Subcutaneous adipose tissue (tissue), 4 donors: ENCODE data around the gene GTF3C4. TPM values are rescaled to one million over a fixed set of nuclear protein-coding genes. Genes with fewer than 3 reads are reported as not detected.

Experiments
- total RNA-seq, 4 donors: library from RNA; depleted of rRNA; stranded (reverse); fragments of >200 nt; gene quantifications; one replicate each; pipeline ENCODE4 v1.1.0, GENCODE V29; 2016
- TF ChIP-seq, protein P1 (sequence below): fragments of 450-650 bp; IDR thresholded peaks from one replicate; pipeline ENCODE4 v1.5.1; 2016; ENCODE audit warnings: low read depth, mild to moderate bottlenecking, control low read depth, antibody characterized with exemption, moderate library complexity

The GTF3C4 gene
- total RNA-seq, 4 donors from 2014 or later = 9.5 to 11.4 (median 9.6) TPM

DNA sequence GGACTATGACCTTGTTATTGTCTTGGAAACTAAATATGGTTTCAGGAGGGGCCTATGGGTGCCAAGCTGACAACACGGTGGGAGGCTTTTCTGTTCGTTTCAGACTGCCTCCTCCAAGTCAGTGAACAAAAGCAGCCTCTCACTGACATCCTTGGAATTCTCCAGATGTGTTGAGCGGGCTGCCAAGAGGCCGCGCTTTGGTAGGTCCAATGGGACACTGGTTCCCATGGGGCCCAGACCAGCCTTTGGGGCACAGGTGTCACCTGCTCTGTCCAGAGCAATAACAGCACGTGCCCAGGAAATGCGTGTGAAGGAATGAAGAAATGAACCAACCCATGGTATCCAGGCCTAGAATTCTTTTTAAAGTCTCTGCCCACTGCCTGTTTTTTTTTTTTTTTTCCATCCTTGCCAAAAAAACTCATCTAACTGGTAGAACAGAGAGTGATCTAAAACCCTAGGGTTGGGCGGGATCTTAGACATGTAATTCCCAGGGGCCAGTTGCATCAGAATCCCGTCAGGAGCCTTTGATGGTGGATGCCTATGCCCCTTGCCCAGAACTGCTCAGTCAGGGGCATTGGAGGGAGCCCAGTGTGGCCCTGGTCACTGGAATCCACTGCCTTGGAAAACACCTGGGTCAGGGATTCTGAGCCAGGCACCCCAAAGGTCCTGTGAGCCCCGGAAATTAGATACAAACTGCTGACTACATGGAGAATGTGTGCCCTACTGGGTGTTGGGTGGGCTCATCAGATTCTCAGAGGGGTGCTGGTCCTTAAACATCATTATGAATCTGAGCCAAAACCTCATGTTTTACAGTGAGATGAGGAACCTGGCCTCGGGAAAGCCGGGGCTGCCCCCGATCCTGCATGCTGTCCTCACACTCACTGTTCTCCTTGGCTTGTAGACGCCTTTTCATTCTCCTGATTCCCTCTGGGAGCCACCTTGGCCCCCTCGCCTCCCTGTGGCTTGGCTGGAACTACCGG lies 60.1 kb downstream of the GTF3C4 start:
- TF ChIP-seq, protein P1, sequence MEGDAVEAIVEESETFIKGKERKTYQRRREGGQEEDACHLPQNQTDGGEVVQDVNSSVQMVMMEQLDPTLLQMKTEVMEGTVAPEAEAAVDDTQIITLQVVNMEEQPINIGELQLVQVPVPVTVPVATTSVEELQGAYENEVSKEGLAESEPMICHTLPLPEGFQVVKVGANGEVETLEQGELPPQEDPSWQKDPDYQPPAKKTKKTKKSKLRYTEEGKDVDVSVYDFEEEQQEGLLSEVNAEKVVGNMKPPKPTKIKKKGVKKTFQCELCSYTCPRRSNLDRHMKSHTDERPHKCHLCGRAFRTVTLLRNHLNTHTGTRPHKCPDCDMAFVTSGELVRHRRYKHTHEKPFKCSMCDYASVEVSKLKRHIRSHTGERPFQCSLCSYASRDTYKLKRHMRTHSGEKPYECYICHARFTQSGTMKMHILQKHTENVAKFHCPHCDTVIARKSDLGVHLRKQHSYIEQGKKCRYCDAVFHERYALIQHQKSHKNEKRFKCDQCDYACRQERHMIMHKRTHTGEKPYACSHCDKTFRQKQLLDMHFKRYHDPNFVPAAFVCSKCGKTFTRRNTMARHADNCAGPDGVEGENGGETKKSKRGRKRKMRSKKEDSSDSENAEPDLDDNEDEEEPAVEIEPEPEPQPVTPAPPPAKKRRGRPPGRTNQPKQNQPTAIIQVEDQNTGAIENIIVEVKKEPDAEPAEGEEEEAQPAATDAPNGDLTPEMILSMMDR = no peak

DNA sequence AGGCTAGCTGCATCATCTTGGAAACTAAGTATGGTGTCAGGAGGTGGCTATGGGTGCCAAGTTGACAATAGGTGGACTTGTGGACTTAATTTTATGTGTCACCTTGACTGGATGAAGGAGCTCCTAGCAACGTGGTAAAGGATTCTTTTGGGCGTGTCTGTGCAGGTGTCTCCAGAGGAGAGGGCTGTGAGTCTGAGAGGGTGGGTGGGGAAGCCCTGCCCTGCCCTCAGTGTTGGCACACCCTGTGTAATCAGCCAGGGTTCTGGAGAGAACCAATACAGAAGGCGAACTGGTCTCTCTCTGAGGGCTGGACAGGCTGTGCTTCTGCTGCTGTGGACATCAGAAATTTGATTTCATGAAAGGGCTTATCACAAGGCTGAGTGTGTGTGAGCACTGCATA lies 61.0 kb downstream of the GTF3C4 start:
- TF ChIP-seq, protein P1 = no peak

DNA sequence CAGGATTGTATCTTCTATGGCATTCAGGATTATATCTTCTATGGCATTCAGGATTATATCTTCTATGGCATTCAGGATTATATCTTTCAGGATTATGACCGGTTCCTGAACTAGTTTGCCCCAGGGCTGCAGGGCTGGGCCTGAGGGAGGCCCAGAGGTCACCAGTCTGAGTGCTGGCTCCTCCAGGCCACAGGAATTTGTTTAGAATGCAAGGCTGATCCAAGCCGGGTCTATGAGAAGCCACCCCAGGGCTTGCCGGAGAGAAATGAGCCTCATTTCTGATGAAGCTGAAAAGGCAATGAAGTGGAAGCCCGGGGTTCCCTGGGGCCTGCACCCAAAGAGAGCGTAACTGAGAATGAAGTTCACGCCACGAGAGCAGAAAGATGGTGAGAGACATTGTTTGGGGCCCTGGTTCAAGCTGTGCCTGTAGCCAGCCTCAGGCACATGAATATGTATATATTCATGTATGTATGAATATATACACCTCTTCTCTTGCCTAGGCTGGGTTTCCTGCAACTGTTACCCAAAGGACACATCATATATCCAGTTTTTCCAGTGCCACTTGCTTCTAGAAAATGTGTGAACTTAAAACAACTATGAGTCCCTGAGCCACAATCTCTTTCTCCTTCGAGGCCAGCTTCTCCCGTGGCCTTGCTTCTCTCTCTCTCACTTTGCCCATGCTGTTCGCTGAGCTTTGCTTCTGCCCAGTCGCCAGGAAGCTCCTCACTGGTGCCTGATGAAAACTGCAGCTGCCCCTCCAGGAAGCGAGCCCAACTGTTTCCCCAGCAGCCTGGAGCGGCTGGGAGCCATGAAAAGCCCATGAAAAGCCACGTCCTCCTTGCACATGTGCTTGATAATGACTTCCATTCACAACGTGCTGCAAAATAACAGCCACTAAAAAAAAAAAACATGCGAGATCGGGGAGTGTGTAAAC lies 62.3 kb downstream of the GTF3C4 start:
- TF ChIP-seq, protein P1 = no peak

DNA sequence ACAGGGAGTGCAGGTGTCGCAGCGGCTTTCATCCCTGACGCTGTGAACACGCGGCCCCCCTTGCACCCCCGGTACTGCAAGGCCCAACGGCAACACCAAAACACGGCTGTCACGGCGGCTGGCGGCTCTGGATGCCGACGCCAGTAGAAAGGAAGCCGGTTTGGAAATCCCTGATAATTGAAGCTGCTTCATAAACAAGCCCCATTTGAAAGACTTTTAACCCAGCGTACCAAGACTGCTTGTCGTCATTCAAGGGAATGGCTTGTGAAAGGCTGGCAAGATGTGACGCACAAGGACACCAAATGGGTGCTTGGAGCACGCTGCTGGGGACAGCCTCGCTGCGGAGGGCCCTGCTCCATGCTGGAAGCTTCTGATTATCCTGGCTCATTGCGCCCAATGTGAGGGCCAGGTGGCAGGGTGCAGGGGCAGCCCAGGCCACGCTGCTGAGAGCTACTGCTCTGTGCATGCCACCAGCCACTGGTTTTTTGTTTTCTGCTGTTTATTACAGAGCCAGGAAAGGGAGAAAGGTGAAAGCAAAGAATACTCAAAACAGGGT lies 63.1 kb downstream of the GTF3C4 start:
- TF ChIP-seq, protein P1 = no peak

DNA sequence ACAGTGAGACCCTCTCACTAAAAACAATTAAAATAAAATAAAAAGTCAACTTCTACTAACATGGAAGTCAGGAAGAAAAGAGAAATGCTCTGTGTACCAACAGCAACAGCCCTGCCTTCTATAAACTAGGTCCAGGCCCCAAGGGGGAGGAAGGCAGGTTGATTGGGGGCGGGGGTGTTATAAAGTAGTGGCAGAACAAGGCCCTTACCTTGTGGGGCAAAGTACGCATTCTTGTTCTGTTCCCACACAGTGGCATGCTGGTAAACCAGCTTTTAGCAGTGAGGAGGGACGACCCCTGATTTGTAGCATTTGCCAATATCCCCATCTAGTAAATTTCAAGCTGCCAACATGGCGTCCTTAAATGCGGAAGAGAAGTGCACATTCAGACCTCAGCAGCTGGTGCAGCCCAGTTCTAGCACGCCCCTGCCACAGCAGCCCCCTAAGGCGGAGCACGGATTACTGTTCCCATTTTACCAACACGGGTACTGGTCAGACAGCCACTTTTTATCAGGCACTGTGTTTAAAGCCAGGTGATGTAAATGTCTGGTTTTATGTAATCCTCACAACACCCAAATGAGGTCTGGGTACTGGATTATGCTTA lies 69.5 kb downstream of the GTF3C4 start:
- TF ChIP-seq, protein P1 = no peak

DNA sequence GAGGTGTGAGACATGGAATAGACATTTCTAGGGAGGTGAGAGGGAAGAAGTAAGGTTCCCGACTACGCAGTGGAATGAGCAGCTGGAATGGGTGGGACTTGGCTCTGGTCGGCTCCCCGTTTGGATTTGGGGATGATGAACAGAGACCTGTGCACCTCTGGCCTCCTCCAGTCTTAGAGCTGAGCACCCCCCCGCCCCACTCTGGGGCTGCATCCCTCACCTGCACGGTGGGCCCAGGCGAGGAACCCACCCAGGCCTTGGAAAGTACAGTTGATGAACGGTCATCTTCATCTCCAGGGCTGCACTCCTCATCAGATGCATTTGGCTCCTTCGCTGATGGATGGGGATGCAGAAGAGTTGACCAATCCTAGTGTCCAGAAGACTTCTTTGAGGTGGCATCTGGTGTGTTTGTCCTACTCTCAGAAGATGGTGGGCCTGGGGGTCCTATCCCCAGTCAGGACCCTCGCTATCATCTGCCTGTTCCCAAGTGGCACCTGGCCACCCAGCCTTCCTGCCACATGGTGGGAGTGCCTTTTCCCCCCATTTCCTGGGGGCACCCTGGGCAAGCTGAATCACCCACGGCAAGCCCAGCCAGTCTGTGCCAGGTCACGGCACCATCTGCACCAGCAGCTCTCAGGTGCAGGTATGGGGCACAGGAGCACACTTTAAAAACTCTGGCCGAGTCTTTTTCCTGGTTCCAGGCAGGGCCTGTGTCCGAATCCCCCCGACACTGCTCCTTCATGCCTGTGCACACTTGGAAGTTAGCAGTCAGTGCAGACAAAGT lies 70.5 kb downstream of the GTF3C4 start:
- TF ChIP-seq, protein P1 = no peak
